Measurements from ENCODE around the gene LSAMP.

The LSAMP gene

DNA sequence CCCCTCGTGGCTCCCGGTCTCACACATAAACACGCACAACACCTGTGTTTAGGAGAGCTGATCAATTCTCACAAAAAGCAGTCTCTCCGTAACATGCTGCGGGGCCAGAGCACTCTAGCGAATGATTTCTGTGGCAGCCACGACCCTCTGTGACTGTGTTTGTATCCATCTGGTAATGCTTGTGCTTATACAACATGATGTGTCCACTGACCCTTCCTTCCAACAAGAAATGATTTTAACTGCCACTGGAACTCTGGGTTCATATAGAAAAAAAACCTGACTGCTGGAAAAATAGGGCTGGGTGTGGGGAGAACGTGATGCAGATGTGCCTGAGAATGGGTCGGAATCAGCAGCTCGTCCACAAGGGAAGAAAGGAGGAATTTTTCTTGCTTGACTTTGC lies 411.8 kb downstream of the LSAMP start:
- in situ Hi-C loops (cut with MboI; ENCODE audit: low sequenced_read_pairs) = no loop called here

DNA sequence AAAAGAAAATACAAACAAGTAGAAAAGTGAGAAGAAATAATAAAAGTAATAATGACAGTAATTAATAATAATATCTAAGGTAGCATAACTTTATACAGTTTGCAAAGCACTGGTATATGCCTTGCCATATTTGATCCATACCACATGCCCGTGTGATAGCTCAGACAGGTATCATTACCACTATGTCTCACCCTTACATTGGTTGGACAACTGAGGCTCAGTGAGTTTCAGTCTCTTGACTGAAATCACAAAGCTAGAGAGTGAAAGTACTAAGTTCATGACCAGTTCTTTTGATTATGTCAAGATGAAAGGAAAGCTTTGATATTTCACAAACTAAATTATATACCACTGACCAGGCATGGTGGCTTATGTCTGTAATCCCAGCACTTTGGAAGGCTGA lies 413.1 kb downstream of the LSAMP start:
- in situ Hi-C loops (cut with MboI; ENCODE audit: low sequenced_read_pairs) = no loop called here

DNA sequence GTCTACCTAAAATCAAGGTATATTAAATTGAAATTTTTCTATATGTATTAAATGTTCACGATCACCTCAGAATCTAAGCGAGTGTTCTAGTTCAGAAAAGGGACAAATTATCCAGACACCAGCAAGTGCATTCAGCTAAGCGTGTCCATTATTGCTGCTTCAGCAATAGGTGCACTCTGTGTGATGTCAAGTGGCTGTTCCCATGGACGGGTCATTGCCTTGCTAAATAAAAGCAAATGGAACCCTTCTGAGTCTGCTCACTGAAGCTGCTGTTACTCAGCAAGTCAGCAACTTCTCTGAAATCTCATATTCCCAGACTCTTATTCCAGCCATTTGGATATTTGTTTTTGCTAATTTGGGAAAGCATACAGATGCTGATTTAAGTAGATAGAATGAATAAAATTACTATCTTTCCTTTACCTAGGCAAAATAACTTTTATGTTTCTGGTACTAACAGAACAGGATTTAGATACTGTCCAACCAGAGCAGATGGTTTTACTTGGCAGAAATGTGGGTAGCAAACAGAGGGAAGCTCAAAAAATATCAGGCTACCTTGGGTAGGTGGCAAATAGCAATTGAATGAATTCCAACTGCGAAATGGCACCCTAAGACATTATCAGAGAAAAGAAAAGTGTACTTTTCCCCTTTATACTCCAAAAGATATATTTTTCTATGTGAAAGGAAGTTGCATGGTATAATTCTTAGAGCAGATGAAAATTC lies 415.0 kb downstream of the LSAMP start:
- in situ Hi-C loops (cut with MboI; ENCODE audit: low sequenced_read_pairs) = no loop called here

DNA sequence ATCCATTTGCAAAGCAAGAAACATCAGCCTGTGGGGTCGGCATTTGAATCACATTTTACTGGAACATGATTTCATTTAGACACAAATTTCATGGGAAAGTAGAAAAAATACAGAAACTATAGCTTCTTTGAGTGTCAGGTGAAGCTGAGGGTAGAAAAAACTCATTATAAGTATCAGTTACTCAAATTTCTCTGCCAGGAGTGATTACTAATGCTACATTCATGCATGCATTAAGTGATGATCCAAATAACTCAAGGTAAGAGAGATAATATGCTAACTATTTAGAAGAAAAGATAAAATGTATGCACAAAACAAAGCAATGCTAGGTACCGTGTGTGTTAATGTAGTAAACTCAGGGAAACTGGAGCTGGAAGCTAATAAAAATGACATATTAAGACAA lies 416.0 kb downstream of the LSAMP start:
- in situ Hi-C loops (cut with MboI; ENCODE audit: low sequenced_read_pairs) = no loop called here

DNA sequence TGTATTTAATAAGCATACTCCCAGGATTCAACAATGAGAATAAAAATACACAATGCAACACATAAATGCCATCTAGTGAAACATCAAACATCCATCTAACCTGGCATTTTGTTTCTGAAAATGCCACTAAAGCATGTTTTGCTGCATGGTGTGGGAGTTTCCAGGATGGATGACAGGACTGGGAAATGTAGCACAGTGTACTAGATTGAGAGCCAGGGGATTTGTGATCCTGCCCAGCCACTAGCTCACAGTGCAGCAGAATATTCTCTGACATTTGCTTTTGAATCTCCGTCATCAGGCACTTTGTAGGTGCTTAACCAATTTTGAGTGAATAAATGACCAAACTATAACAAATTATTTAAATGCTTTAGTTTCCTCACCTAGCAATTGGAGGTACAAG lies 417.1 kb downstream of the LSAMP start:
- in situ Hi-C loops (cut with MboI; ENCODE audit: low sequenced_read_pairs) = no loop called here

DNA sequence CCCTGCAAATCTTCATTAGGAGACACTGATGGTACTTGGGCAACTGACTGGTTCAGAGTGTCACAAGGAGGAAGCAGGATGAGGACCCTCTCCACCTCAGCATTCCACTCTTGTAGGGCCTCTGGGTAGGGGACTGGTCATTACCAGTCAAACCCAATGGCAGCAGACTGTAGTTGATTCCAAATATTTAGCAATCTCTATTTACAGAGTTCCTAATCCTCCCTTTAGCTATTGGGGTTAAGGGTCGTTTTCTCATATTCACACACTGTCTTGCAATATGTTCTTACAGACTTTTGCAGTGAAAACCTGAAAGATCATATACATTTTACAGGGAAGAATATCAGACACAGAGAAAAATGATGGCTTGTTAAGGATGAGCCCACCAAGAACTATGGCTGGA lies 424.3 kb downstream of the LSAMP start:
- in situ Hi-C loops (cut with MboI; ENCODE audit: low sequenced_read_pairs) = no loop called here

DNA sequence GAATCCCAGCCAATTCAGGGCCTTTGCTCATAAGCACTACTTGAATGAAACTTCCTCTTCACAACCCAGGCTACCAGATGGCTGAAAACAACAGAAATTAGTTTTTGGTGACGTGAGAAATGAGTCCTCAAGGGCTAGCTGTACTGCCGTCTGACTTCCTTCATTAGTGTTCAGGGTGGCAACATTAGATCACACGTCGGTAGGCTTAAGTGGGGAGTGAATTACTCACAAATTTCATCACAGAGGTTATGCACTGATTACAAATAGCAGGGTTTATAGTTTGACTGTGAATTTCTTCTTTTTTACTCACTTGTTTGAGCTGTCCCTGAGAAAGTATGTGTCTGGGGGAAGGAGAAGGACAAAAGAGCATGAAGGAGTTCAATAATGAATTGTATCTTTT lies 424.8 kb downstream of the LSAMP start:
- in situ Hi-C loops (cut with MboI; ENCODE audit: low sequenced_read_pairs) = no loop called here

DNA sequence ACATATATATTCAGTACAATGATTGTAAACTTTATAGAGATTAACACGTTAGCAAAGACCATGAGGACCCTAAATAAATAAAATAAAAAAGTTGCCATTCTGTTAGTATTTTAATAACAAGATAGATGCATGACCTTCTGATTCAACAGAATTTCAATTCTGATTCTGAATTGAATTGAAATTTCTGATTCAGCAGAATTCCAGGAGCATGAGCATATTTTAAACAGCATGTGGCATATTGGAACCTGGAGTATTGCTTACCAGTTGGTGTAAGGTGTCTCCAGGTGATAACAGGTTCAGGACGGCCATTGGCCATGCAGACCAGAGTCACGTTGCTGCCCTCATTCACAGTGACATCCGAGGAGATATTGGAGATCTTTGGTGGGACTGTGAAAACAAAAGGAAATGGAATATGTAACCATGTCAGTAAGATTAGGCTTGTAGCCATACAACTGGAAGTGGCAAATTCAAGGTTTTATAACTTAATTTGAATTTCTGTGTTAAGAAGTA lies 426.0 kb downstream of the LSAMP start:
- in situ Hi-C loops (cut with MboI; ENCODE audit: low sequenced_read_pairs) = no loop called here

DNA sequence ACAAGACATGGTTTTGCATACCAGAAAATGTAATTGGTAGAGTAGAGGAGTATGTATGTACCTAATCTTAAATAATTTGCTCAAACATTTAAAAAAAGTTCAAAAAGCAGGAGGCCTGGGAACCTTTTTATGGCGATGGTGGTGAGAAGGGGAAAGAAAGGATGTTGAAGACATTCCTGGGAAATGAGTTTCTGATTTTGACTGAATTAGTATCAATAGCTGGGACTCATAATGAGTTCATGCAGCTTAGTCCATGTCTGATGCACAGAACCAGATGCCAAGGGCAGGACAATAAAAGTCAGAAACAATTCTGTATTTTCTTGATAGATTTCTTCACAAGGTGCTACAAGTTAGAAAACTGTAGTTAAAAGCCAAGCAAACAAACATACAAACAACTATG lies 426.6 kb downstream of the LSAMP start:
- in situ Hi-C loops (cut with MboI; ENCODE audit: low sequenced_read_pairs) = no loop called here

DNA sequence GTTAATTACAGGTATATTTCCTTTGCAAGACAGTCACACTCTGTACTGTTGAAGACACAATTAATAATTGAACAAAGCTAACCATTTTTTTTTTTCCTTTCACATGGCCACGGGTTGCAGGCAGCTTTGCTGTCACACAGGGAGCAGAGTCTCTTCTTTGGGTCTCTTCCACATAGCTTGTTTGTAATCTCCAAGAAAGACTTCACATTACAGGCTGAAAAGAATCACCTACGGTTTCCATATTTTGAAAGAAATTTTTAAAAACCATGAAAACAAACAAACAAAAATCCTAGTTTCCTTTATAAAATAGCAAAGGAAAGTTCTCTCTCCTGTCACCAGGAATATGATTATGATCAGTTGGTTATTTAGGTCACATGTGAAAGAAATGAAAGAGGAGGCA lies 429.4 kb downstream of the LSAMP start:
- in situ Hi-C loops (cut with MboI; ENCODE audit: low sequenced_read_pairs) = no loop called here

DNA sequence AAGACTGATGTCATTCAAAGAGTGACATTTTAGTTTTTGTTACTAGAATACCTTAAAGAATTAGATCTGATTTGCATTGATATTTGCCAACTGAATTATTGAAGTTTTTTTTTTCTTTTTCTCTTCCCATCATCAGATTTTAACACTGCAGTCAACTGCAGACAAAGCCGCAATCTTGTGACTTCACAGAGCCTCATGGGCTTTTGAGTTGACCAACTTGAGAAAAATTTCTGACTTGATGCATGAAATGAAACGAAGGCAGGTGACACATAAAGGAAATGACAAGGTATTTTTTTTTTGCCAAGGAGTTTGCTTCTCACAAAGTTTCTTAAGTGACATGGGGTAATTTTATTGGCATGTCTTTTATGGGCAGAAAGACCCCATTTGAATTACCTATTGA lies 438.3 kb downstream of the LSAMP start:
- in situ Hi-C loops (cut with MboI; ENCODE audit: low sequenced_read_pairs) = no loop called here

DNA sequence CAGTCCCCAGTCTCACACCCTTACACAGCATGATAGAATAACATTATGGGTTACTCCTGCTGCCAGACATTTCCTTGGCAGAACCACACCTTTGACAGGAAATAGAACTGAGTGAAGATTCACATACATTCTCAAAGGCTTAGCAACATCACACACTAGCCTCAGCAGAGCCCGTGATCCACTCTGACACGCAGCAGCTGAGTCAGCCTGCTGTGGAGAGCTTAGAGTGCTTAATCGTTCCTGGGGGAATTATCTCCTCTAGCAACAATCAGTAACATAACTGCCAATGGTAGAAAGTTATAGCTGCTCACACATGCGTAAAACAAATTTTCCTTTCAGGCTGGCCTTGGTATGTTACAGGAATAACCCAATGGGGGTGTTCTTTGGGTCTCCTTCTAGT lies 439.9 kb downstream of the LSAMP start:
- in situ Hi-C loops (cut with MboI; ENCODE audit: low sequenced_read_pairs) = no loop called here

DNA sequence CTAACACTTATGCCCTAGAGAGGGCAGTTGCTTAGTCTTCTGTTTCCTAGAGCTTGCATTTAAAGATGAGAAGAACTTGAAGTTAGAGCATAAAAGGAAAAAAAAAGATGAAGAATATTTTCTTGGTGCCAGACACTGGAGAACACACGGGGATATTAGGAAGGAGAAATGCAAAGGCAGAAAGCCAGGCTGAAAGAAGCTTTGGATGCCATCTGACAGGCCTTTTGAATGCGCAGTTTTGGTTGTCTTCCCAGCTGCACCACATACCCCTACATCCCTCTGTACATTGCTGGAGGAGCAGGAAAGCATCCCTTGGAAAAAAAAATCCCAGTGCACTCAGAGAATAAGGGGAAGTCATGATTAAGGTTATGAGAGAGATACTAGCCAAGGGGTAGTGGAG lies 443.1 kb downstream of the LSAMP start:
- in situ Hi-C loops (cut with MboI; ENCODE audit: low sequenced_read_pairs) = no loop called here

DNA sequence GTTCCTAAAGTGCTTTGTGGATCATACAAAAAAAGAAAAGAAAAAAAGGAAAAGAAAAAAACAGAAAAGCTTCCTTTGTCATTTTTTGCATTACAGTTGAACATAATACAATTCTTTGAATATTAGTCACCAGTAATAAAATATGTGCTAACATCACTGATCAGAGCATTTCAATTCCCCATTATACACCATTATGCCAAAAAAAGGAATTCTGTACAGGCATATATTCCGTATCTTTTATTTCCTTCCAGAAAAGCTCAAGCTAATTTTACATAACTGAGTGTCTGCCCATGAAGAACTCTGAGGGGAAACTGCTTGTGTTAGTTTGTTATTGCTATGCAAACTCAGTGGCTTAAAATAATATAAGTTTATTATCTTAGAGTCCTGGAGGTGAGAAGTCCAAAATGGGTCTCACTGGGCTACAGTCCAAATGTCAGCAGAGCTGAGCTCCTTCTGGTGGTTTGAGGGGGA lies 444.1 kb downstream of the LSAMP start:
- in situ Hi-C loops (cut with MboI; ENCODE audit: low sequenced_read_pairs) = no loop called here

DNA sequence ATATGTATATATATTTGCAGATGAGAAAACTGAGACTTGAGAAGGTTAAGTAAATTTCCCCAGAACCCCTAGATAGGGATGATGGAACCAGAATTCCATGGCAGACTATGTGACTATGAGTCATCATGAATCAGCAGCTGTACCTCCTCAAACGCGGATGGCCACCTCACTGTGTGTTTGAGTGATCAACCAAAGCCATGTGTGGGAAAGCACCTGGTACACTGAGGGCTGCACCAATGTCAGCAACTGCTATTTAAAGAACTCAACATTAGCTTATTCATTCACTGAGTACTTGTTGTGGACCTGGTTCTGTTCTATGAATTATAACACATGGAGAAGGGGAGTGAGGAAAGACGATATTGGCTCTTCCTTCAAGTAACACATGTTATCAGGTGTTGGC lies 445.0 kb downstream of the LSAMP start:
- in situ Hi-C loops (cut with MboI; ENCODE audit: low sequenced_read_pairs) = no loop called here

DNA sequence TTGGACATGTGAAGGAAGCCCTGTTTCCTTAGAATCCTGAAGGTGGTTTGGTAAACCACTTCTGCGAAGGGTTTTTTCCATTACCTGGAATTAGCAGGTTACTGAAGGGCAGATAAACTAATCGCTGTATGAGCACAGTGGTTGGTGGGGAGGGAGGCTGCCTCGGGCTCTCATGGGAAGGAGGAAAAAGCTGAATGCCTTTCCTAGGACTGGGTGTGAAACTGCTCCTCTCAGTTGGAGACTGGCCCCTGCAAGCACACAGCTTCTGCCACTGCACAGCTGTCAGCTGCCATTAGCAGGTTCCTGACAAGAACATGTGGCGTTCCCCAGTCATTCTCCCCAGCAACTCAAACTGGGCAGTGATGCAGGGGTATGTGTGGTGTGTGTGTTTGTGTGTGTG lies 445.7 kb downstream of the LSAMP start:
- in situ Hi-C loops (cut with MboI; ENCODE audit: low sequenced_read_pairs) = no loop called here

DNA sequence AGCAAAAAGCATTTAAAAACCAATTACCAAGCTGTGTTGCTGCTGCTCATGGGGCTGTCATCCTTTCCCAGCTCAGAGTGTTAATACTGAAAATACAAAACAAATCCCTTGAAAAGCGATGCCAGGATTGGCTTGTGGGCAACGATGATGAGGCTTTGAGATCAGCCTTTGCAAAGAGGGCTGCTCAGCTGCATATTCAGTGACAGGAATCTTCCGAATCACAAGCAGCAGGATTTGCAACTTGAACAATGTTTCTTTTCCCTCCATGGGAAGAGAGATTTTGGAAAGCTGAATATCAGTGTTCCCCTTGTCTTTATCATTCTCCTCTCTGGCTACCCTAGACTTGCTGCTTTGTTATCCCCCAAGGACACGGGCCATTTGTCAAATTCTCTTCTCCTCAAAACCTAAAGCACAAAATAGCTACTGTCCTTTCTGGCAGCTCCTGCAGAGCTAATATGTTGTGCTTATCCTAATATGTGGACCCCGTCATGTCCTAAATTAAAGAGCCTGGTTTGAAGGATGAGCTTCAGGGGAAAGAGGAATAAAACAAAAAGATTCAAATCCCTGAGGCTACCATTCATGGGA lies 446.2 kb downstream of the LSAMP start:
- in situ Hi-C loops (cut with MboI; ENCODE audit: low sequenced_read_pairs) = no loop called here

DNA sequence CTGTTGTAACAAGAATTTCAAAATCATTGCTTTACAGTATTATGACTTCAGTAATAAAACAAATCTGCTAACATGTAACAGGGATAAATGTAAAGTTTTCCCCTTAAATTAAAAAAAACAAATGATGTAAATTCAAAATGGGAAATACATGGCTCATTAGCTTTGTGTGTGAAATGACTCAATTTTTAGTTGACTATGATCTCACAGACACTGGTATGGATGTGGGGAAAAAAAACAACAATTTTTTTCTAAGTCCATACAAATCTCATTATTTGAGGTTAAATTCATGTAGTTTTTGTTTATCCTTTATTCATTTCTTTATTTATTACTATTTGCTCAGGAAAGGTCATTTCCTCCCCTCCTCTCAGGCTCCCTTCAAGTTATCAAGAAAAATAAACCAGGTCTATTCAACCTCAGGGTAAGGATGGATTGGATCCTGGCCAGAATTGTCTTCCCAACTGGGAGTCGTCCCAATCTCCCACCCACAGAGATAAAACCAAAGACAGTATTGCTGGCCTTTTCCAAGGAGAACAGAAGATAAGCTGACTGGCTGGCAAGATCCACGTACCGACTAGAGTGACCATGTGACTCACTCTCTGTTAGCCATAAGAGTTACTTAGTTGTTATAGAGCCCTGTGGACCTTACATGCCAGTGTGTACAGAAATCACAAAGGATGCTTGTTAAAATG lies 448.7 kb downstream of the LSAMP start:
- in situ Hi-C loops (cut with MboI; ENCODE audit: low sequenced_read_pairs) = no loop called here

DNA sequence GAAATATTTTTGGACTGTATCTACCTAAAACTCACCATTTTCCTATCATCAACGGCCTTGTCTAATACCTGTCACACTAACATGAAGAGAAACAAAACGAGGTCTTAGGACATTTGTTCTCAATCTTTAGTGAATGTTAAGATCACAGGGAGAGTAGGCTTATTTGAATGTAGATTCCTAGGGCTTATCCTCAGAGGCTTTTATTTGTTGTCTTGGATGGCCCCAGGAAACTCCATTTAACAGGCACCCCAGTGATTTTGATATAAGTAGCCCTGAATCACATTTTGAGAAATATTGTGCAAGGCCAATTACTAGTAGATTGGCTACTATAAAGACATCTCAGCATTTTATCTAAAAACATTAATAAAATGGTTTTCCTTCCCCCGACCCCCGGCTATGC lies 454.6 kb downstream of the LSAMP start:
- in situ Hi-C loops (cut with MboI; ENCODE audit: low sequenced_read_pairs) = no loop called here

DNA sequence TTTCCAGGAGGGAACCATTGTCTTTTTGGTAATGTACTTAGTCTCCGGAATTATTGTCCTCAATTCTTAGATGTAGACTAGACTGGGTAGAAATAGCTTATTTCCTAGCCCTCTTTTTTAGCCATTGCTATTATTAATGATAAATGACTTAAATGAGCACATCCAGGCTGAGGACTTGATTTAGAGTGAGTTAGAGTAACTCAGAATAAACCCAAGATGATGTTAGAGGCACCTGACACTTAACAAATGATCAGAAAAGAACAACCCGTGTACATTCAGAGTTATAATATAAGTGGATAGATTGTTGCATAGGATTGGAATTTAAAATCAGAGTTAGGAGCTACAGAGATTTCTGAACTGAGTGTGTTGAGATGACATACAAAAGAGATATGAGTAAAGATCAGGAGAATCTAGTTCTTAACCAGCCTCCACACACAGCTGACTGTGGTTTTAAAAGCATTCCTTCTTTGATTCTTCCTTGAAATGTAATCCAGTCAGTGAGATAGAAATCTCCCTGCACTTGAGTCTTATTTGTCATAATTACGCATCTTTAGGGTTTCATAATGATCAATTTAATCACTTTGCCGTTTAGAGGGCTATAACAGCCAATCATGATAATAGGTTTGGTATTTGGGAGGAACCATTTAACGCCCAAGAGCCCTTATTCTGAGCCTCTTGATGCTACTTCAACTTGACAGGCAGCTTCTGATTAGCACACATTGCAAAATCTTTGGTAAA lies 455.4 kb downstream of the LSAMP start:
- in situ Hi-C loops (cut with MboI; ENCODE audit: low sequenced_read_pairs) = no loop called here

DNA sequence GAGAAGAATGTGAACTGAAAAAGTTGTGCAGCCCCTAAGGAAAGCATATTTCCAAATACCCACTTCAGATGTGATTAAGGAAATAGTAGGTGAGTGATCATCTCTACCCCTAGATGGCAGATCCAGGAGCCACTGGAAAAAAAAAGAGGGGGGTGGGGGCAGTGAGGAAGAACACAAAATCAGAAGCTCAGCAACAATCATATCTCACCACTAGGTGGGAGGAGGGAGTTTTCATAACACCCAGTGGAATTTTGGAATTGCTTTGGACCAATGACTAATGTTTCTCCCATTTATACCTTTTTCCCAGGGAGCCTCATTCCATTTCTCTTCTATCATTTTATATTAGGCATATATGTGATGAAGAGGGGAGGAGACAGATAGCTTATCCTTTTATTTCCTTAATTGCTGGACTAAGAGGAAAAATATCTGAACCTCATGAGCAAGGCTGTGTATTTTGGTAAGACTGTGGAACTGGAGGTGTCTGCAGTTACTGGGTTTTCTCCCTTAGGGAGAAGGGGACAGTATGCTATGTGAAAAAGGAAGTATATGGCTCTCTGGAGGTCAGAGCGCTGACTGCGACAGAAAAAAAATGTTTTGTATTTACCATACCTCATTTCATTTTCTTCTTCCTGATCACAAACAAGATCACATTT lies 458.6 kb downstream of the LSAMP start:
- in situ Hi-C loops (cut with MboI; ENCODE audit: low sequenced_read_pairs) = no loop called here
